ENCODE measurements around the gene INS.
"Not testable (repeated sequence)": the region's sequence is repeated elsewhere in the genome, so short reads cannot be mapped to it uniquely, and the experiment has no call there.

The INS gene

DNA sequence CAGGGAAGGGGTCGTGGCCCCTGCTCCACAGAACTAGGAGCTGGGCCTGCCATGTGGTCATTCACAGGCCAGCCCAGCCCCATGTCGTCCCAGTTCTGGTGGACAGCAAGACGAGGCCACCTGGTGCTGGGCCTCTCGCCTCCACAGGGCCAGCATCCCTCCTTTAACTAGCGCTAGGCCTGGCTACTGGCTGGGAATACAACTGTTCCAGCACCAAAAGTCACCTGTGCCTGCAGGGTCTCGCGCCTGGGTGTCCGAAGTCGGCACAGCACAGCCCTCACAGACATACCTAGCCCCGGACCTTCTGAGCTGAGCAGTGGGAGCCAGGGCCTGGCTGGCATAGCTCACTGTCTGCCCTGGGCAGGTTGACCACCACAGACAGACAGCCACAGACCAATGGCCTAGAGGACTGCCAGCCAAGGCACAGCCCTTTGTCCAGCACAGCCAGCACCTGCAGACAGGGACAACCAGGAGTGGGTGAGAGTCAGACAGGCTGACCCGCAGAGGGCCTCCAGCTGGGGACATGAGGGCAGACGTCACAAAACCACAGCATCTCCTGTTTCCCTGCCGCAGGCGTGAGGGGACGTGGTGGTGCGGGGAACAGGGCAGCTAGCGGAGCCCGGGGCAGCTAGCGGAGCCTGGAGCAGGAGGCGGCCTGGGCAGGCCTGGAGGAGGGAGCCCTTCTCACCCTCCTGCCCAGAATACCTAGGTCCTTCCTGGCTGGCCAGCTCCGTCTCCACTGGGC, 37.8 kb upstream of the INS start:
- no peak for DNase-seq (ENCODE audit: low read depth)

DNA sequence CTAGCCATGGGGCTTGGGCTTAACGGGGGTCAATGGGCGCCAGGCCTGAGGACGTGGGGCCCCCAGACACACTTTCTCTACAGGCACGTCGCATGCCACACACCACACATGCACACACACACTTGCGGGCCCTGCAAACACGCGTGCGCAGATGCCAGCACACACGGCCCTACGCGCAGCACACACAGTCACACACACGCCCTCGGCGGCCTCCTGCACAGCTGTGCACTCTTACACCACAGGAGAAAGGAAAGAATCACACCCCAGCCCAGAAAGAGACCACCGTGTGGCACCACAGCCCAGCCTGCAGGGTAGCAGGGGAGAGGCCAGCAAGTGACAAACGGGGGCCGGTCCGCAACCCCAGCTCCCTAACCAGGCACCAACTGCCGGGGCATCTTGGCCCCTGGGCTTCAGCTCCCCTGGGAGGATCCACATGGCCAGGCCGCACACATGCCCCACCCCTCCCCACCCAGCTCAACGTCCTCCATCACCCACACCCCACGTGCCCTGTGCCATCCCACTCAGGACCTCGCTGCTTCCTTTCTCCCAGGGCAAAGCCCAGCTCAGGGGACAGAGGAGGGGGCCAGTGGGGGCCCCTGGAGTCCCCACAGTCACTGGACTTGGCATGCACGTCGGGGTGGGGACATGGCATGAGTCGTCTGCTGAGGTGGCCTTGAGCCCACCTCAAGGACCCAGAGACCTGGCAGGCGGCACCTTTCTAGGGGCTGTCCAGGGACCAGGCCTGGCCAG, 36.9 kb upstream of the INS start:
- DNase-seq (ENCODE audit: low read depth): no peak

DNA sequence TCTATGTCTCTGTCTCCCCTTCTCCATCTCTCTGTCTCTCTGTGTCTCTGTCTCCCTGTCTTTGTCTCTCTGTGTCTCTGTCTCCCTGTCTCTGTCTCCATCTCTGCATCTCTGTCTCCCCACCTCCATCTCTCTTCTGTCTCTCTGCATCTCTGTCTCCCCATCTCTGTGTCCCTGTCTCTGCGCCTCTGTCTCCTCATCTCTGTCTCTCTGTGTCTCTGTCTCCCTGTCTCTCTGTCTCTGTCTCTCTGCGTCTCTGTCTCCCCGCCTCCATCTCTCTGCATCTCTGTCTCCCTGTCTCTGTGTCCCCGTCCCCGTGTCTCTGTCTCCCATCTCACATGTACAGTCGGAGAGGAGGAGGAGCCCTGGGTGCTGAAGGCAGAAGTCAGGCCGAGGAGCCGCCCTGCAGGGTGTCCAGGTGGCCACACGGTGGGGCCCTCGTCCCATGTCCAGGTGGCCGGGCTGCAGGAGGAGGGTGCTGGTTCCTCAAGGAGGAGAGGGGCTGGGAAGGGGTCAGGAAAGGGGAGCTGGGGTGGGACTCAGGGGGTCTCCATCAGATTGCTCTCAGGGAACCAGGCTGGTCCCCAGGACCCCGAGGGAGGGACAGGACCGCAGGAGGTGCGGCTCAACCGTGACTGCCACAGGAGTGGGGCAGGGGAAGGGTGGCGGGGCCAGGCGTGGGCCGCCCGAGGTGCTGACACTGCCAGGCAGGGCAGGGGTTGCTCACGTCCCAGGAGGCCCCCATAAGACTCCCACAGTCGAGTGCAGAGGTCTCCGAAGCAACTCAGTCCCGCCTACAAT, 36.2 kb upstream of the INS start:
- no peak for DNase-seq (ENCODE audit: low read depth)

DNA sequence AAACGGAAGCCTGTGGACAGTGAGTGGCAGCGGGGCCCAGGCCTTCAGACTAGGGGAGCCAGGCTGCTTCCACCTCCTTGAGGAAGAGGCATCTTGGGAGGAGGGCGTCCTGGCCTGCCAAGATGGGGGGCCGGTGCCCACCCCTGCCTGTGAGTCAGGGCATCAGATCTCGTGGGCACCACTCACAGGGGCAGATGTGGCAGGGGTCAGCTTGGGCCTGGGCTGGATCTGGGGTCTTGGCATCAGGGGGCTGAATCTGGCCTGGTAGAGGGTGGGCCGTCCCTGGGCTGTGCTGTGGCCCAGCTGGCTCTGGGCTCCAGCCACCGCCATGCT, 34.7 kb upstream of the INS start:
- no peak for DNase-seq (ENCODE audit: low read depth)

DNA sequence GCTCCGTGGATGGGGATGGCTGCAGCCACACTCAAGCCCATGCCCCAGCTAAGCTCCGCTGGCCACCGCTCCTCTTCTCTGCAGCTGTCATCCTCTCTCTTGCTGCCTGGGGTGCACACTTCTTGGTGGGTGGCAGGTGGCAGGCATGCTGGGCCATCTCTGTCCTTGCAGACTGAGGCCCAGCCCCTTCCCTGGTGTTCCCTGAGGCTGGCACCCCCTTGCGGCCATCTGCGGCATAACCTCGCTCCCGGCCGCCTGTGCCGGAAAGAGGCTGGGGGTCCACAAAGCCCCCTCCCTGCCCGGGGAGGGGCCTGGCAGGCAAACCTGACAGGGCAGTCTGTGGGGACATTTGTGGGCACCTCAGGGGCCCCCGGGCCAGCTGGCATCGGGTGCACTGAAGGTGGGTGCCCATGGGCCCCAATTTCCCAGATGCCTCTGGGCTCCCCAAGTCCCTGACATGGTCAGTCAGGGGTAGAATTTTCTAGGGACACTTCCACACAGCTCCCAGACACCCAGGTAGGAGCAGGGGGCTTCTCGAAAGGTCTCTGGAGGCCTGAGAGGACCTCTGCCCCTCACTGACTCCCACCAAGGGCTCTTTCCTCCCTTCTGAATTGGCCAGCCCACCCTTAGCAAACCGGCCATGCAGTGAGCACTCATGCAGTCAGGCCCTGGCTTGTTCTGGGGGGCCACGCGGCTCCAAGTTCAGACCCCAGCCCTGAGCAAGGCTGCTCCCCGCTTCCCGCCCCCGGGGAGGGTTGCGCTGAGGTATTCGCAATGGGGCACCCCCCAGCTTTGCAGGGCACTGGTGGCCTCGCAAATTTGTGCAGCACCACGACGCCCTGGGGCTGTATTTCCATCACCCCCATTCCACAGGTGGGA, 34.1 kb upstream of the INS start:
- no peak for DNase-seq (ENCODE audit: low read depth)

DNA sequence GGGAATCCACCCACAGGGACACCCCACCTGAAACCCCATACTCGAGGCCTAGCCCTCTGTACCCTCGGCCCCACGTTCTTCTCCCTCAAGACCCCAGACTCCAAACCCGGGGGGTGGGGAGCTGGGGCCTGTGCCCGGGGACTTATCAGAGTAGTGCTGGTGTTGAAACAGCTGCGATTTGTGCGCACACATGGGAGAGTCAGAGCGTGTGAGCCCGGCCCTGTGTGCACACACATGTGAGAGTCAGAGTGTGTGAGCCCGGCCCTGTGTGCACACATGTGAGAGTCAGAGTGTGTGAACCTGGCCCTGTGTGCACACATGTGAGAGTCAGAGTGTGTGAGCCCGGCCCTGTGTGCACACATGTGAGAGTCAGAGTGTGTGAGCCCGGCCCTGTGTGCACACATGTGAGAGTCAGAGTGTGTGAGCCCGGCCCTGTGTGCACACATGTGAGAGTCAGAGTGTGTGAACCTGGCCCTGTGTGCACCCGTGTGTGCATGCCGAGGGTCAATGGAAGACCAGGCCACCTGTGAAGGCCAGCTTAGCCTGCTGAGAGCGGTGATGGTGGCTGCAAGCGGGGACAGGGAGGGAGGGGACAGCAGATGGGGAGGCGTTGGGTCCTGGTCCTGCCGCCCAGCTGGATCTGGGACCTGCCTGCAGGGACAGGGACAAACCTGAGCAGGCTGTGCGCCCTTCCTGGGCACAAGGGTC, 33.0 kb upstream of the INS start:
- DNase-seq (ENCODE audit: low read depth): not testable (repeated sequence)

DNA sequence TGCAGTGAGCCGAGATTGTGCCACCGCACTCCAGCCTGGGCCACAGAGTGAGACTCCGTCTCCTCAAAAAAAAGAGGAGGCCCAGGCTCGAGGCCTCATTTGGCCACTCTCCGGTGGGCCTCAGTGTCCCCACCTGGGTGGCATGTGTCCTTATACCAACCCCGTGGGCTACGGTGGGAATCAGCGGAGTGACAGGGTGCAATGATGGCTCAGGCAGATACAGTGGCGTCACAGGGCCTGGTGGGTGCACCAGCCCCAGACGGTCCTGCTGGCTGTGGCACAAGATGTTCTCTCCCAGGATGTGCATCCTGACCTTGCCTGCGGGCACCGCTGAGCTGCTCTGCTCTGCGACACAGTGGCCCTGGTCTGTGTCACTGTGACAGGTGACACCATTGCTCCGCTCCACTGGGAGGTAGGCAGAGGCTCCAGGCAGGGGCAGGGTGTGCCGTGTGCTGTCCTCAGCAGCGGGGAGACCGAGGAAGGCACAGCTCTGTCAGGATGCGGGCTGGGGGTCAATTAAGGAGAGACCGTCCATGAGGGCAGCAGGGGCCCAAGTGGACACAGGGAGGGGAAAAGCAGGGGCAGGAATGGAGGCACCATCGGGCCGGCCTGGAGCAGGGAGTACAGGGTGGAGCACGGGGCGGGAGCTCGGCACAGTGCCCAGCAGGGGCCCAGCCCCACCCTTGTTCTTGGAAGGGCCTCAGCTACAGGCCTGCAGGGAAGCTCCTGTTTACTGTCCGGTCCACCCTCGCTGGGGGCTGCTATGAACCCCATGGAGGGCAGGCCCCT, 32.3 kb upstream of the INS start:
- DNase-seq (ENCODE audit: low read depth): no peak

DNA sequence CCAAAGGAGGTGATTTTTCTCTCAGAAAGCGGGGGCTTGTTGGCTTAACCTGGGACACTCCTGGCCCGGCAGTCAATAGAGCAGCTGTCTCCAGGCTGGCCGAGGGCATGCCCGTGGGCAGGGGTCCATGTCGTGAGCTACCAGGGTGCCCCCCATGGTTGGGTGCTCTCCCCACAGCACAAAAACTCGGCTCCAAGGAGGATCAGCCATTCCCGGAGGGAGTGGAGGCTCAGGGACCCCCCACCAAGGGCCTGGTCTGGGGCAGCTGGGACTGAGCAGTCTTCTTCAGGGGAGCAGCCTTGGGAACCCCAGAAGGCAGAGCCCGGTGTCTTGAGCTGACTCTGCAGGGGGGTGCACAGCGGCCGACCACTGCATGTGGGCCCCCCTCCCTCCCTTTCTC, 31.4 kb upstream of the INS start:
- DNase-seq (ENCODE audit: low read depth): no peak

DNA sequence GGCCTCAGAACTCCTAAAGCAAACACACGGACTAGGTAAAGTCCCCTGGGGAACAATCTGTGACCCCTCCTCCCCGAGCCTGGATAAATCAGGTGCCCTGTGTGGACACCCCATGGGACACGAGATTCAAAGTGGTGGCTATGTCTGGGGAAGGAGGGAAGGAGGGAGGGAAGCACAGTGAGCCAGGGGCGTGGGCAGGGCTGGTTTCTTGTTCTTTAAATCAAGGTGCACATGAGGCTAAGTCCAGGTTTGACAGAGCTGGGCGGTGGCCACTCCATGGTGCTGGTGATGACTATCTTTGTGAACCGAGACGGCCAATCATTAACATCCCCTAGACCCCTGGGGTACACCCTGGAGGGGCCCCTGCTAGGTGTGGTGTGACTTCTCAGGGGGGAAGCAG, 30.9 kb upstream of the INS start:
- no peak for DNase-seq (ENCODE audit: low read depth)

DNA sequence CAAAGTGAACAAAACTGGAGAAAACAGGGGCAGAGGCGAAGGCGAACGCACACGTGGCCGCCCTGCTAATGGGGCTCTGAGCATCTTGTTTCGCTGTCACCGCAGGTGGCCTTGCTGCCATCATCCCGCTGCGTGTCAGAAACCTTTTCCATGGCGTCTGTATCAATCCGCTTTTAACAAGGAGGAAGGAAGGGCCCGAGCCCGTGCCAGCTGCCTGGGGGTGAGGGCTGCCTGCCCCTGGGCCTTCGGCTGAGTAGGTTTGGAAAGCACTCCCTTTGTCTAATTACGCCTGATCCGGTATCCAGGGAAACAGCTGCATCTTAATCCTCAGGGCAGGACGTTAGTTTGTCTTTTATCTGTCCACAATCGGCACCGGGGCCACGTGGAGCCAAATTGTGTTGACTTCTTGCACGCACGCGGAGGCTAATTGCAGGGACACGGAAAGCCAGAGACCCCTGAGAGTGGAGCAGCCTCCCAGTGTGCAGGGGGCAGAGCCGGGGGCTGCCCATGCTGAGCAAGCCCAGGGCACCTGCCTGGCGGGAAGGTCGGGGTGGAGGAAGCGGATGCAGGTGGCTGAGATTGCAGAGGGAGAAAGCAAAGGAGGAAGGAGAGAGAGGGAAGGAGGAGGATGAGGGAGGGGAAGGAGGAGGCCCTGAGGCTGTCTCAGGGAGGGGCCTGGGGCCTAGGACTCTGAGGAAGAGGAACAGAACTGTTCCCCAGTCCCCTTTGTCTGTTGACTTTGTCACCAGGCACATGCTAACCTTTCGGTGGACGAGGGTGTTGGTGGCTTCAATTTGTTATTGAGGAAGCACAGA, 29.9 kb upstream of the INS start:
- no peak for DNase-seq (ENCODE audit: low read depth)

DNA sequence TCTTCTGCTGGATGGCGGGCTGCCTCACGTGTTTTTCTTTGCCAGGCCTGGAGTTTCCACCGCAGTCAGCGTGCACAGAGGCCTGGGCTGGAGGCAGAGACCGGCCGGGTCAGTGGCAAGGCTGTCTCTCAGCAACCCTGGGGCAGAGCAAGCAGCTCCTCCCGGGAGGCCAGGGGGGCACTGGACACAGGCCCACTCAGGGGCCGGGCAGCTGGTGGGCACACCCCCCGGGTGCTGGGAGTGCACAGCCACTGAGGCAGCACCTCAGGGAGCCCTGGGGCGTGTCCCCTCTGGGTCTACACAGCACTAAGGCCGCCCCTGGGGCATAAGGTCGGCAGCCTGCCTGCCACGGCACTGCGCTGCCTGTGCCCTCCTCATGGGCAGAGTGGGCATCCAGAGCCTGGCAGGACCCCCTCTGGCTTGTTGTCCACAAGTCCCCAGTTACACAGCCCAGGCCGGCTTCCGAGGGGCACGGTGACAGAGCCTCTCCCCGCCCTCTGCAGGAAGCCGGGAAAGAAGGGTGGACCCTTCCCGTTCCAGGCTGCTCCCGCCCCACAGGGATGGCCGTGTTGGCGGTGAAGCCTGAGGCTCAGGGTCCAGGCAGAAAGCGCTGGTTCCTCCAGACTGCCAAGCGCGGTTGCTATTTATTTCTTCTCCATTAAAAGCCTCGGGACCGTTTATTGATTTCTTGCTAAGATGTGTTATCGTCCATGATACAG, 29.1 kb upstream of the INS start:
- no peak for DNase-seq (ENCODE audit: low read depth)

DNA sequence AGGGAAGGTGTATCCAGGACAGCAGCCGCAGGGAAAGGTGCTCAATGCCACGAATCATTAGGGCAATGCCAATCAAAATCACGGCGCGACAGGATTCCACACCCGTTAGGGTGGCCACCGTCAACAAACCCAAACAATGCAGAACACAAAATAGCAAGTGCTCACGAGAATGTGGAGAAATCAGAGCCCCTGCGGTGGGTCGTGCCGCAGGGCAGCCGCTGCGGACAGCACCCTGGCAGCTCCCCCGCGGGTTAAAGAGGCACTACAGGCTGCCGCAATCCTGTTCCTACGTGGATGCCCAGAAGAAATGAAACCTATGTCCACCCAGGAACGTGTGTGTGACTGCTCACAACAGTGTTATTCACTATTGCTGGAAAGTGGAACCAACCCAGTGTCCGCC, 27.7 kb upstream of the INS start:
- no peak for DNase-seq (ENCODE audit: low read depth)

DNA sequence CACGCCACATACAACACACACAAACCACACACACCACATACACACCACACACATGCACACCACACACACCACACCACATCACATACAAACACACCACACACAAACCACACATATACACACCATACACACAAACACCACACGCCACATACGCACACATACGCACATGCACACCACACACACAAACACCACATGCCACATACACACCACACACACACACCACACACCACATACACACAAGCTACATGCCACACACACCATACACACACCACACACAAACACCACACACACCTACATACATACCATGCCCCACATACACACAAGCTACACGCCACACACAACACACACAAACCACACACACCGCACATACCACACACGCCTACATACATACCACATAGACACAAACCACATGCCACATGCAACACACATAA, 26.3 kb upstream of the INS start:
- DNase-seq (ENCODE audit: low read depth): no peak

DNA sequence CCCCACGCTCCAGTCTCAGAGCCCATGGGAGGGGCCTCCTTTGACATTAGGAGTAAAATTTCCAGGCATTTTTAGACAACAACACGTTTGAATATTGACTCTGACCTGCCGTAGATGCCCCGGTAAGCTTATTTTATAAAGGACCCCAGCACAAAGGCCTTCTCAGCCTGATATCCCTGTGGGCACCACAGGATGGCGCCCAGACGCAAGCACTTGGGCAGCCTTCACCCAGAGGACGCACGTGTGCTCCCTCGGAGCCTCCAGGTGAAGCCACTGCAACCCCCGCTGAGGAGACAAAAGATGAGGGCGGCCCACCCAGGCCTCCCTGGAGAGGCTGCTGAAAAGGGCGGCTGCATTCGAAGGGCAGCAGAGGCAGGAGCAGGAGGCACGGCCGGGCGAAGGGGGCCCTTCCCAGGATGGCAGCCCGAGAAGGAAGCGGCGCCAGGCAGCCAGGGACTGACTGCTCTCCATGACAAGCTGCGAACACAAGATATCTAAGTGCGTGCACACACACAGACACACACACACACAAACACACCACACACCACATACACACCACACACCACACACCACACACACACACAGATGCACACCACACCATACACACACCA, 25.8 kb upstream of the INS start:
- DNase-seq (ENCODE audit: low read depth): no peak

DNA sequence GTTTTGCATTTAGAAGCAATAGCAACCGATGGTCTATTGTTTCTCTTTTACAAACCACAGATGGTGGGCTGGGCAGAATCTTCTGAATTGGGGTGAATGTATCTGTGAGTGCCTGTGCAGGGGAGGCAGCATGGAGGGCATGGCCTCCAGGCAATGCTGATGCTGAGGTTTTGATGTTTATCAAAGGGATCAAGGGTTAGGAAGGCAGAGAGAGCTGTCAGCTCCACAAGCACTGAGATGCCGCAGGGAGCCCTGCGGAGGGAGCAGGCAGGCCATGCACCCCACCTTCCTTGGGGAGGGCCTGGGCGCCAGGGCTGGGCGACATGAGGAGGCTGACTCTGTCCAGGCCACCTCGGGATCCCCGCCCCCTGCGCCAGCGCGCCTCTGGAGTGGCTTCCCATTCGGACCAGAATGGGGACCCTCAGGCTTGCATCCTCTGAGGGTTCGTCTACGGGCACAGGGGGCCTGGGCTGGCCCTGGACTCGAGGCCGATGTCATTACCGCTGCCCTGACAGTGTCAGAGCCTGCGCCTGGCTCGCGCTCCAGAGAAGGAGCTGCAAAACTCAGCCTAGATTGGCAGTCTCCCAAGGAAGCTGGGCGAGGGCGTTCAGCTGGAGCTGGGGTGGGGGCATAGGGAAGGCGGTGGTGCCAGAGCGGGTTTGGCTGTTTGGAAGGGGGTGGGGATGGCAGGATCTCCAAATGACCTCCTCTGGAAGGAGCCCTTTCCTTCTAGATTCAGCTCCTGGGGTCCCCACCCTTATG, 24.5 kb upstream of the INS start:
- no peak for DNase-seq (ENCODE audit: low read depth)

DNA sequence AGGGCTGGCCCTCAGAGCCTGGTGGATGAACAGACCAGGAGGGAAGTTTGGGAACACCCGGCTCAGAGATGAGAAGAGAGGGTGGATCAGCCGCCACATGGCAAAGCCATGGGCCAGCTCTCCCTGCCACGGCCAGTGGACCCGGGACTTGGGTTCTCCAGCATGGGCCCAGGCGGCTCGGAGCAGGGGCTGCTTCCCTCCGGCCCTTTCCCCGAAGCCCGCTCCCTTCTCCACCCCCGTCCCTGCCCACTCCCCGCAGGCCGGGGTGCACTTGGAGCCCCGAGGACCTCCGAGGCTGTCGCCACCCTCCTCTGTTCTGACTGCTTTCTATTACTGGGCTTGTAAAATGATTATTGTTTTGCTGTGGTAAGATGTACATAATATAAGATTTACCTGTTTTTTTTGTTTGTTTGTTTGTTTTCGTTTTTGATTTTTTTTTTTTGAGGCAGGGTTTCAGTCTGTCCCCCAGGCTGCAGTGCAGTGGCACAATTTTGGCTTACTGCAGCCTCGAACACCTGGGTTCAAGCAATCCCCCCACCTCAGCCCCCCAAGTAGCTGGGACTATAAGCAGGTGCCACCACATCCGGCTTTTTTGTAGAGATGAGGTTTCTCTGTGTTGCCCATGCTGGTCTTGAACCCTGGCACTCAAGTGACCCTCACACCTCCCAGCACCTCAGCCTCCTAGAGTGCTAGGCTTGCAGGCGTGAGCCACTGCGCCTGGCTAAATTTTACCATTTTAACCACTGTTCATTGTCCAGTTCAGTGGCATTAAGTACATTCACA, 21.9 kb upstream of the INS start:
- DNase-seq (ENCODE audit: low read depth): no peak

DNA sequence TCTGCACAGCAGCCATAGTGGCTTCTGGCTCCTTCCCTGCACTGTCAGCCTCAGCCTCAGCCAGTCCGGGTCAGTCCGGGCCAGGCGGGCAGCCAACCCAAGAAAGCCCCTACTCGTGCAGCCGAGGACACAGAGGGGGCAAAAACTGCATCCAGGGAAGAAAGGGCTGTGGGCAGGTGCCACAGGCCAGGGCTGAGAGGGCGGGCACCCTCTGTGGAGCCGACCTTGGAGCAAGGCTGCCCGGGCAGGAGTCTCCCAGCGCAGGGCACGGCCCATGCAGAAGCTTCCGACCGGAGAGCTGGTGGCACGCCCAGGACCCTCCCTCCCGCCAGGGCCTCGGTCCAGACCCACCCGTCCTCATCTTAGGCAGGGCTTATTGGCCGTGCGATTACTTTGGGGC, 21.1 kb upstream of the INS start:
- DNase-seq (ENCODE audit: low read depth): no peak

Data from CMK (cell line).